Adipose tissue (tissue), 3 donors: ENCODE data around the gene CC2D2A. TPM values are rescaled to one million over a fixed set of nuclear protein-coding genes. Genes with fewer than 3 reads are reported as not detected.

ENCODE experiments used
- H3K27ac ChIP-seq: one replicate; pipeline ENCODE4 v1.5.1; 2013; ENCODE audit warnings: low read depth, low read length
- WGBS, 3 donors: extraction: QIAGEN DNeasy Blood & Tissue Kit; methylation state at CpG; one replicate each; pipeline ENCODE4 v1.1.7; 2013; 5-methylcytosine and 5-hydroxymethylcytosine counted together
- polyA plus RNA-seq, 3 donors: library from polyadenylated mRNA; stranded (reverse); fragments of 200-250 nt; gene quantifications; one replicate each; pipeline ENCODE4 v1.2.3, GENCODE V29; 2013
- donor health status: healthy with polysubstance abuse.
- donor health status: Bipolar disorder and iron deficiency.
- donor health status: healthy.

Gene CC2D2A
- 10 to 100 TPM in 1 of 3 donors, 1 to 10 TPM in 2; 3.4 to 39.4 (median 5.8) TPM for polyA plus RNA-seq

- 5 to 7% (median 7%) methylated on average over 14 of the region's 14 CpGs for WGBS, 3 donors
- no peak within 1 kb of the TSS for H3K27ac ChIP-seq
Observed at GRCh38 chr4:15469402-15470127, at the start of gene CC2D2A. TSS of gene CC2D2A (plus strand) at chr4:15469882. CDS start at chr4:15475933, 6,051 bp downstream.

- no peak overlapping the region for H3K27ac ChIP-seq
- WGBS, 3 donors = 43 to 82% (median 80%) methylated on average over 2 of the region's 2 CpGs
Observed at GRCh38 chr4:15420642-15421041, 49.0 kb upstream of the CC2D2A start.

GRCh38 chr4:15423285-15423711, 46.4 kb upstream of the CC2D2A start:
- WGBS, 3 donors = 63 to 90% (median 77%) methylated on average over 5 of the region's 5 CpGs
- H3K27ac ChIP-seq = no peak overlapping the region

GRCh38 chr4:15425520-15425919, 44.2 kb upstream of the CC2D2A start:
- H3K27ac ChIP-seq = no peak overlapping the region
- WGBS, 3 donors = 83 to 95% (median 93%) methylated on average over 2 of the region's 2 CpGs

GRCh38 chr4:15427161-15427560, 42.5 kb upstream of the CC2D2A start:
- 40 to 64% (median 41%) methylated on average over 2 of the region's 2 CpGs for WGBS, 3 donors
- H3K27ac ChIP-seq = no peak overlapping the region

GRCh38 chr4:15427701-15428100, 42.0 kb upstream of the CC2D2A start, which contains the start of gene C1QTNF7:
TSS of gene C1QTNF7 (plus strand) at chr4:15428033. CDS start at chr4:15435744, 7,711 bp downstream.
- 48 to 71% (median 63%) methylated on average over 3 of the region's 3 CpGs for WGBS, 3 donors
- no peak within 1 kb of the TSS for H3K27ac ChIP-seq

- H3K27ac ChIP-seq = no peak overlapping the region
- 31 to 41% (median 34%) methylated on average over 1 of the region's 1 CpG for WGBS, 3 donors
Observed at GRCh38 chr4:15428611-15429010, 41.1 kb upstream of the CC2D2A start.

- WGBS, 3 donors = 63 to 90% (median 64%) methylated on average over 2 of the region's 2 CpGs
Observed at GRCh38 chr4:15434091-15434490, 35.6 kb upstream of the CC2D2A start.

GRCh38 chr4:15434676-15435075, 35.0 kb upstream of the CC2D2A start:
- H3K27ac ChIP-seq = no peak overlapping the region
- 84 to 95% (median 93%) methylated on average over 2 of the region's 2 CpGs for WGBS, 3 donors

More at GRCh38 chr4:15434091-15434490, 35.6 kb upstream of the CC2D2A start:
- H3K27ac ChIP-seq = no peak overlapping the region

GRCh38 chr4:15436513-15436912, 33.2 kb upstream of the CC2D2A start:
- no peak overlapping the region for H3K27ac ChIP-seq
- WGBS, 3 donors = 5 to 8% (median 8%) methylated on average over 2 of the region's 2 CpGs

GRCh38 chr4:15438939-15439524, 30.6 kb upstream of the CC2D2A start:
- no peak overlapping the region for H3K27ac ChIP-seq
- WGBS, 3 donors = 78 to 88% (median 88%) methylated on average over 2 of the region's 2 CpGs

GRCh38 chr4:15443371-15444160, 26.1 kb upstream of the CC2D2A start:
- 89 to 92% (median 89%) methylated on average over 2 of the region's 2 CpGs for WGBS, 3 donors
- no peak overlapping the region for H3K27ac ChIP-seq

- 90 to 96% (median 96%) methylated on average over 7 of the region's 7 CpGs for WGBS, 3 donors
- no peak overlapping the region for H3K27ac ChIP-seq
Observed at GRCh38 chr4:15444276-15444675, 25.4 kb upstream of the CC2D2A start.

GRCh38 chr4:15444879-15445547, 24.7 kb upstream of the CC2D2A start:
- H3K27ac ChIP-seq = no peak overlapping the region
- 48 to 68% (median 51%) methylated on average over 4 of the region's 4 CpGs for WGBS, 3 donors

GRCh38 chr4:15451181-15451865, 18.4 kb upstream of the CC2D2A start:
- 5 to 40% (median 6%) methylated on average over 1 of the region's 1 CpG for WGBS, 3 donors
- no peak overlapping the region for H3K27ac ChIP-seq

GRCh38 chr4:15451866-15452765, 17.6 kb upstream of the CC2D2A start:
- 45 to 65% (median 48%) methylated on average over 4 of the region's 4 CpGs for WGBS, 3 donors
- no peak overlapping the region for H3K27ac ChIP-seq

GRCh38 chr4:15455290-15455689, 14.4 kb upstream of the CC2D2A start:
- WGBS, 3 donors = 74 to 77% (median 74%) methylated on average over 3 of the region's 3 CpGs
- no peak overlapping the region for H3K27ac ChIP-seq
